ENCODE data around the gene STAT6. TPM values are rescaled to one million over a fixed set of nuclear protein-coding genes. Genes with fewer than 3 reads are reported as not detected.
"Not testable (repeated sequence)": the region's sequence is repeated elsewhere in the genome, so short reads cannot be mapped to it uniquely, and the experiment has no call there.

The STAT6 gene
- total RNA-seq, 8 experiments from 2014 or later: 1.6 to 126 (median 13.3) TPM

DNA sequence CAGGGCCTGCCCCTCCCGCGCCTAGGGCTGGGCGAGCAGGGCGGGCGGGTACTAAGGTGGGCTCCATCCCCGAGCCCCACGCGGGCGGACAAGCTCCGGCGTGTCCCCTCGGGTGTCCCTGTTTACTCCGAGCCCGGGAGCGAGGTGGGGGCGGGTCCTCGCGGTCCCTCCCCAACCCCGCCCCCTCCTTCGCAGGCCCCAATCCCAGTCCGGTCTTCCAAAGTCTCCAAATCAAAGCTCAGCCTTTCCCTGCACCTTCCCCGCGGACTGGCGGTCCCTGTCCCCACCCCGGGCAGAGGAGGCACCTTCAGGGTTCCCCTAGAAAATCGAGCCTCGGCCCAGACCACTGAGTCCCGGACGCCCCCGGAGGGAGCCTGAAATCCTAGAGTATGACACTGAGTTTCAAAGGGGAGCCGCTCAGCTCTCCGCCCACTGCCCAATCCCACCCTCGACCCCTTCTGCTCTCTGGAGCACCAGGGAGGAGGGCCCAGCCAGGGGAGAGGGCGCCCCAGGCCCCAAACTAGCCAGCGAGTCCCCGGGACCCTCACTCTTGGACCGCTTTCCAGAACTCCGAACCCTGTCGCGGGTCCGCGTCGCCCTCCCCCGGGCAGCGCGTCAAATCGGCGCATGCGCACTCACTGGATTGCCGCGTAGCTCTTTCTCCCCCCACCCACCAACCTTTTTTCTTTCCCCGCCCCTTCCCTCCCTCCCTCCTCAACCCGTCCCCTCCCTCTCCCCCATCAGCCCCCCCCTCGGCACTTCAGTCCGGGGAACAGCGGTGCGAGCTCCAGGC lies 16.8 kb upstream of the STAT6 start, which contains the start of gene LRP1:
Gene LRP1, plus strand, starts transcription at position 758 of the 793 bp plus-strand sequence. CDS start 482 bp downstream, outside the sequence.
- ATAC-seq (replicated peaks in 6 of 8): peak; percentile 55 to 83 (median 66)
- peaks cover 37 to 39% of the 10 kb centered on the region in 2 donors for H3K4me1 ChIP-seq (replicated peaks in 1 of 2)
- peak within 1 kb of the TSS; percentile 87 to 91 for H3K27ac ChIP-seq
- H3K4me3 ChIP-seq: peak within 1 kb of the TSS; percentile 83 to 97 (median 89)
- WGBS, 10 experiments: 0% methylated on average over 4 of the region's 57 CpGs; no CpG with 5 or more reads in 9 of the 10 experiments
- in situ Hi-C loops (cut with MboI; ENCODE audit: low pct_unique_long_range_greater_than_20kb in 2 of 9, low sequenced_read_pairs in 9 of 9, unreplicated experiment in 9 of 9): loop anchor here in 3 of 9 experiments (10.0 kb wide), 2 partner anchors 47 to 57 kb away; no protein-coding TSS in a partner anchor

DNA sequence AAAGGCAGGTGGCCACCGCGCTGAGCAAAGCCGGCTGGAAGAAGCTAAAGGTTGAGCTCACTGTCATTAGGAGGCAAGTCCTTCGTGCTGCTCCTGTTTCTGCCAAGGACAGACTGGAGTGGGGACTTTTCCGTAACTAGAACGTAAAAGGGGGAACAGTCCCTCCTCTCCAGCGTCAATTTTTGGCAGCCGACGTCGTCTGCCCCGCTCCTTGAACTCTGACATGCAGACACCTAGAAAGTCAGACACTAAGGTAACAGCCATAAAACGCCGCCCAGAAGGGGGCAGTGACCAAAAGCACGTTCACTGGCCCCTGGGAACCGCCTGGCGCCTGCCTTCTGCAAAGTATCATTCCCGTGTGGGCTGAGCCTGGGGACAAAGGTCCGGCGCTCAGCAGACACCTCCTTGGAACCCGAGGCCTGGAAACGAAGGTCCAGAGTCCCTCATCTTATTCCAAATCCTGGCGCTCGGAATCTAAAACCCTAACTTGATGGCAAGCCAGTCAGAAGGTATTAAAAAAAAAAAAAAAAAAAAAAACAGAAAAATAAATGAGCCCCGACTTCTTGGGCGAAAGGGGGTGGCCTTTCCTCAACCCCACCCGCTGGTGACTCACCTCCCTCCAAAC lies 16.1 kb upstream of the STAT6 start:
- H3K4me1 ChIP-seq (replicated peaks in 1 of 2): peaks cover 30 to 32% of the 10 kb centered on the region in 2 donors
- ATAC-seq (replicated peaks in 6 of 8): peak; percentile 26 to 53 (median 42)
- in situ Hi-C loops (cut with MboI; ENCODE audit: low pct_unique_long_range_greater_than_20kb in 2 of 9, low sequenced_read_pairs in 9 of 9, unreplicated experiment in 9 of 9): loop anchor here in 3 of 9 experiments (10.0 kb wide), 2 partner anchors 48 to 58 kb away; no protein-coding TSS in a partner anchor
- H3K4me3 ChIP-seq: peak overlapping the region; percentile 83 to 97 (median 89)
- H3K27ac ChIP-seq: peak overlapping the region; percentile 87 to 91
- 0 to 53% (median 9%) methylated on average over 2 to 15 of the region's 26 CpGs; no CpG with 5 or more reads in 1 of the 10 experiments for WGBS, 10 experiments

DNA sequence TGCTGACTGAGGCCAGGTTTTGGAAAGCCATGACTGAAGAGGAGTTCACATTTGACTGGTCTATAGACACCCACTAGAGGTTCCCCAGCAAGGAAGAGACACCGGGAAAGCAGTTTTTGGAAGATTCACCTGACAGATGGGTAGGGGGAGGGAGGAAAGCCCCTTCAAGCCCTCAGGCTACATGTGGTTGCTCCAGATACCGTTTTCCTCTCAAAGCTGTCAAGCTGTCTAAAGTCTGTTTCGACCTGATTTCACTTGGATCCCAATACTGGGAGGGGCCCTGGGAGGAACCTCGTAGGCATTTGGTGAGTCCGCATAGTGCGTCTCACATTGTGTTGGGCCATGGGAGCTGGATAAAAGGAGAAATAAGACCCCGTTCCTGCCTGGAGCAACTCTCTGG lies 15.4 kb upstream of the STAT6 start:
- H3K4me1 ChIP-seq (replicated peaks in 1 of 2): peaks cover 23 to 25% of the 10 kb centered on the region in 2 donors
- ATAC-seq (replicated peaks in 6 of 8): no peak
- in situ Hi-C loops (cut with MboI; ENCODE audit: low pct_unique_long_range_greater_than_20kb in 2 of 9, low sequenced_read_pairs in 9 of 9, unreplicated experiment in 9 of 9): loop anchor here in 3 of 9 experiments (10.0 kb wide), 2 partner anchors 48 to 58 kb away; no protein-coding TSS in a partner anchor
- H3K4me3 ChIP-seq: no peak overlapping the region
- no peak overlapping the region for H3K27ac ChIP-seq
- WGBS, 10 experiments: 35 to 71% (median 60%) methylated on average over 1 to 6 of the region's 7 CpGs; no CpG with 5 or more reads in 1 of the 10 experiments

DNA sequence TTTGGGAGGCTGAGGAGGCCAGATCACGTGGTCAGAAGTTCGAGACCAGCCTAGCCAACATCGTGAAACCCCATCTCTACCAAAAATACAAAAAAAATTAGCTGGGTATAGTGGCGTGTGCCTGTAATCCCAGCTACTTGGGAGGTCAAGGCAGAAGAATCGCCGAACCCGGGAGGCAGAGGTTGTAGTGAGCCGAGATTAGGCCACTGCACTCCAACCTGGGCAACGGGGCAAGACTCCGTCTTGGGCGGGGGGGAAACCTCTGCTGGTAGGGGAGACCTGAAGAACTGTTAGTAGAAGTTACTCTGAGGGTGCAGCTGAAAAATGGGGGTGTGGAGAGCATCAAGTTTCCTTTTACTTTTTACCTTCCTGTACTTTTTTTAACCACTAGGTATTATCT lies 14.9 kb upstream of the STAT6 start:
- in situ Hi-C loops (cut with MboI; ENCODE audit: low pct_unique_long_range_greater_than_20kb in 2 of 9, low sequenced_read_pairs in 9 of 9, unreplicated experiment in 9 of 9): loop anchor here in 3 of 9 experiments (10.0 kb wide), 2 partner anchors 49 to 59 kb away; no protein-coding TSS in a partner anchor
- H3K4me3 ChIP-seq: no peak overlapping the region
- peaks cover 18 to 20% of the 10 kb centered on the region in 2 donors for H3K4me1 ChIP-seq (replicated peaks in 1 of 2)
- H3K27ac ChIP-seq: no peak overlapping the region
- no peak for ATAC-seq (replicated peaks in 6 of 8)
- WGBS, 10 experiments: 76 to 100% (median 92%) methylated on average over 1 to 10 of the region's 11 CpGs; no CpG with 5 or more reads in 4 of the 10 experiments

DNA sequence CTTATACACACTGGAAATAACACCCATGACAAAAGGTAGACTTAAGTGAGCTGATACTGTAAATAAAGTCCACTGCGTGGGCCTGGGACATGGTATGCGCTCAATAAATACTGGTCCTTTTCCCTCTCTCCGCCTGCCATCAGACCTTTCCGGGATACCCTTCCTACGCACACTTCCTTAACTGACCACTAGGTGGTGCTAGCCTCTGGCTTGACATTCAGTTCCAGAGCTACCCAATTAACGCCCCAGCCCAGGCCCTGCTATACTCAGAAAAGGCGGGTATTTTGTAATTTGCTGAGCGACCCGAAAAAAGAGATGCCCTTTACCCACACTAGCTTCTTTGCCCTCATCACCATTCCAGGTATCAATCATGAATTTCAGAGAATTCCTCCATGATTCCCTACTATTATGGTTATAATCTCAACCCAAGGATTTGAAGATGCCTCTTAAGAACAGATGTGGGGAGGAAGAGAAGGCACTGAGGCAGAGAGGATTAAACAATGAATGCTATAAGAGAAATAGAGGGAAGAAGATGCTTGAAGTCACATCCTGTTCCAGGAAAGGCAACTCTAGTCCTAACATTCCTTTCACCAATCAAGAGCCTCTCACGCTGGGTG lies 13.2 kb upstream of the STAT6 start:
- peaks cover 5 to 6% of the 10 kb centered on the region in 2 donors for H3K4me1 ChIP-seq (replicated peaks in 1 of 2)
- ATAC-seq (replicated peaks in 6 of 8): peak in 3 of 8 experiments; percentile 11 to 43 (median 12)
- in situ Hi-C loops (cut with MboI; ENCODE audit: low pct_unique_long_range_greater_than_20kb in 2 of 9, low sequenced_read_pairs in 9 of 9, unreplicated experiment in 9 of 9): loop anchor here in 3 of 9 experiments (10.0 kb wide), 2 partner anchors 50 to 60 kb away; no protein-coding TSS in a partner anchor
- 0 to 33% (median 20%) methylated on average over 1 to 7 of the region's 10 CpGs; no CpG with 5 or more reads in 5 of the 10 experiments for WGBS, 10 experiments
- no peak overlapping the region for H3K4me3 ChIP-seq
- H3K27ac ChIP-seq: no peak overlapping the region

DNA sequence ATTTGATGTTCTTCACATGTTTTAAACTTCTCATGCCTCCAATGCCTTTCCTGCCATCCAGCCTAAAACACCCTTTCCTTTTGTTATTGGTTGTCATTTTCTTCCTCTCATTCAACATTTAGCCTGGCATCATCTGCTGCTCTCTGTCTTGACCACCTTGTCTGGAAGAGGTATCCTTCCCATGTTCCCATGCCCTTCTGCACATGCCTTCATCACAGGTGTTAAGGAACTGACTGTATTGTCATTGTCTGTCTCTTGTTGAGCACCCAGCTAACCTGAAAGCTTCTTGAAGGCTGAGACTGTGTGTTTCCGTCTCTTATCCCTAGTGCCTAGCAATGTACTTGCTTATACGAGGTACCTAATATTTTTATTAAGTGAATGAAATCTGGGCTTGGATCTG lies 12.7 kb upstream of the STAT6 start:
- Histone ChIP-seq H3K4me3 (no peak overlapping the region), H3K4me1 (replicated peaks in 1 of 2) (peaks cover 5 to 6% of the 10 kb centered on the region in 2 donors), H3K27ac (no peak overlapping the region)
- no peak for ATAC-seq (replicated peaks in 6 of 8)
- in situ Hi-C loops (cut with MboI; ENCODE audit: low pct_unique_long_range_greater_than_20kb in 2 of 9, low sequenced_read_pairs in 9 of 9, unreplicated experiment in 9 of 9): loop anchor here in 3 of 9 experiments (10.0 kb wide), 2 partner anchors 51 to 61 kb away; no protein-coding TSS in a partner anchor
- 0 to 80% (median 50%) methylated on average over 1 to 2 of the region's 2 CpGs; no CpG with 5 or more reads in 3 of the 10 experiments for WGBS, 10 experiments

DNA sequence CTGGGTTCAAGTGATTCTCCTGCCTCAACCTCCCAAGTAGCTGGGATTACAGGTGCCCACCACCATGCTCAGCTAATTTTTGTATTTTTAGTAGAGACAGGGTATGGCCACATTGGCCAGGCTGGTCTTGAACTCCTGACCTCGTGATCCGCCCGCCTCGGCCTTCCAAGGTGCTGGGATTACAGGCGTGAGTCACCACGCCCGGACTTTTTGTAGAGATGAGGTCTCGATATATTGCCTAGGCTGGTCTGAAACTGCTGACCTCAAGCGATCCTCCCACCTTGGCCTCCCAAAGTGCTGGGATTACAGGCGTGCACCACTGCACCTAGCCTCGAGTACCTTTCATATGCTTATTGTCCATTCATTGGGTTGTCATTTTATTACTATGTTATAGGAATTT lies 9.6 kb upstream of the STAT6 start:
- not testable (repeated sequence) for H3K4me1 ChIP-seq (replicated peaks in 1 of 2); H3K4me3 ChIP-seq; ATAC-seq (replicated peaks in 6 of 8); H3K27ac ChIP-seq
- in situ Hi-C loops (cut with MboI; ENCODE audit: low pct_unique_long_range_greater_than_20kb in 2 of 9, low sequenced_read_pairs in 9 of 9, unreplicated experiment in 9 of 9): loop anchor here in 3 of 9 experiments (10.0 kb wide), 2 partner anchors 54 to 64 kb away; no protein-coding TSS in a partner anchor
- 20 to 100% (median 88%) methylated on average over 1 to 10 of the region's 11 CpGs for WGBS, 10 experiments

DNA sequence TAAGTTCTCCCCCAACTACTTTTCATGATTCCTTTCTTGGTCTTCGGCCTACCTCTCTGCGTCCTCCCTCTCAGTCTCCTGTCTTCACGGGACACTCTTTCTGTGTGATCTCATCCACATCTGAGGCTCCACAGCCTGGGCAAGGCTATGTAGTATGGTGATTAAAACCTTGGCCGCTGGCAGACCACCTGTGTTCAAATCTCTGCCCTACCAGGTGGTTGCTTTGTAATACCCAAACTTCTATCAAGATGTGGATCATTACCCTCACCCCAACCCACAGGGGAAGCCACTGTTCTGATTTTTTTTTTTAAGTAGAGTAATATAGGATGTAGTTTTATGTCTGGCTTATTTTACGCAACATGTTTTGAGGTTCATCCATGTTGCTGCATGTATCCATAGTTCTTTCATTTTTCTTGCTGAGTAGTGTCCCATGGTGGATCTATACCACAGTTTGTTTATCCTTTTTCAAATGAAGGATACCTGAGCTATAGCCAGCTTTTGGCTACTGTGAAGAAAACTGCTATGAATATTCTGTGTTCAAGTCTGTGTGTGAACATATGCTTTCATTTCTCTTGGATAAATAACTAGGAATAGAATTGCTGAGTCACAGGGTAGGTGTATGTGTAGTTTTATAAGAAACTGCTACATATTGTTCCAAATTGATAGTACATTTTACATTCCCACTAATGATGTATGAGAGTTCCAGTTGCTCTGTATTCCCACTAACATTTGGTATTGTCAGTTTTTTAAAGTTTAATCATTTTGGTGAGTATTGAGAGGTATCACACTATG lies 8.3 kb upstream of the STAT6 start:
- in situ Hi-C loops (cut with MboI; ENCODE audit: low pct_unique_long_range_greater_than_20kb in 2 of 9, low sequenced_read_pairs in 9 of 9, unreplicated experiment in 9 of 9): loop anchor here in 3 of 9 experiments (10.0 kb wide), 2 partner anchors 55 to 65 kb away; no protein-coding TSS in a partner anchor
- no peak overlapping the region for H3K27ac ChIP-seq
- peak in 2 of 8 experiments; percentile 46 to 58 for ATAC-seq (replicated peaks in 6 of 8)

DNA sequence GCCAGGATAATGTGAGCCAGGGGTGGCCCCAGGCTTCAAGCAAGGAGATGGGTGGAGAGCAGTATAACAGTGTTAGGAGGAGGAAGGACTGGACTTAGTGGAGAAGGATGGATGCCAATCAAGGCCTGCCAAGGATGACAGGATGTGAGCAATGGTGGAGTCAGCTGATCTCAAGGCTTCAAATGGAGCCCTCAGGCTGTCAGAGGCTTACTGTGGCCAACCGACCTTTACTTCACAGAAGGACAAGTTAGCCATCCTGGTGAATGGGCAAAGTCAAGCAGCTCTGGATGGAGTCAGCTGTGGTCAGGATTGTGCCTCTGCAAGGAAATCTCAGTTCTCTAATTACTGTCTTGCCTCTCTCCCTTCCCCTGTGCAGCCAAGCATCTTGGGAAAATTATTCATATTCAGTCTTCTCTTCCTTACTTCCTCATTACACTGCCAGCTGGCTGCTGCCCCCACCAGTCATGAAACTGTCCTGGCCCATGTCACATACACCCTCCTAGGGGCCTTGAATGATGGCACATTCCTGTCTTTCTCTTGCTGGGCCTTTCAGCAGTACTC lies 7.6 kb upstream of the STAT6 start:
- in situ Hi-C loops (cut with MboI; ENCODE audit: low pct_unique_long_range_greater_than_20kb in 2 of 9, low sequenced_read_pairs in 9 of 9, unreplicated experiment in 9 of 9): no loop called here
- no peaks in the 10 kb centered on the region for H3K4me1 ChIP-seq (replicated peaks in 1 of 2)
- ATAC-seq (replicated peaks in 6 of 8): peak in 4 of 8 experiments; percentile 16 to 58 (median 40)
- no peak overlapping the region for H3K27ac ChIP-seq
- H3K4me3 ChIP-seq: no peak overlapping the region
- WGBS, 10 experiments: 50 to 80% (median 63%) methylated on average over 1 of the region's 1 CpG; no CpG with 5 or more reads in 5 of the 10 experiments

More for the DNA sequence above, 8.3 kb upstream of the STAT6 start:
- Histone ChIP-seq H3K4me3 (no peak overlapping the region), H3K4me1 (replicated peaks in 1 of 2) (no peaks in the 10 kb centered on the region)
- WGBS, 10 experiments: 64 to 100% (median 93%) methylated on average over 1 to 4 of the region's 5 CpGs

DNA sequence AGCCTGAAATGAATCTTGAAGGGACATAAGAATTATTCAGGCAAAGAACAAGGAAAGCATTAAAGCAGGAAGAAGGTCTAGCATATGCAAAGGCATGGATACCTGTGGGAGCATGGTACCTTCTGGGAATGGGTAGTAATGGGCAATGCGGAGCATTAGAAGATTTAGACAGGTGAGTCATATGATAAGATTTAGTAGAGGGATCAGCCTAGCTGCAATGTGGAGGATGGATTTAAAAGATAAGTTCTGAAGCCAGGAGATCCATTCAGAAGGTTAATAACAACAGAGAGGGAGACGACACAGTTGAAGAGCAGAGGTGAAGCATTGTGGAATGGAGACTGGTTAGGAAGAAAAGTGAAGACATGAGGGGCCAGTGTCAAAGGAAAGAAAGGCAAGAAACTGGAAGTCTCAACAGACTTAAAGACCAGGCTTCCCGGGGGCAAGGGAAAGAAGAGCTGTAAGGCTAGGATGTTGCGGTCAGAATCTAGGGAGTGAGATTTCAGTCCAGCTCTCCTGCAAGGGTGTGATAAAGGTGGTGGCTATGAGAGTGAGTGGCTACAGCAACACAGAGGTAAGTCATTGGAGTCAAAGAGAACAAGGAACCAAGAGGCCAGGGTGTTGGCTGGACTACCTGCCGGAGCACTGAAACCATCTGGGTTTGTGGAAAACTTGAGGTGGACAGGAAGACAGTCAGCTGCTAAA lies 5.6 kb upstream of the STAT6 start:
- in situ Hi-C loops (cut with MboI; ENCODE audit: low pct_unique_long_range_greater_than_20kb in 2 of 9, low sequenced_read_pairs in 9 of 9, unreplicated experiment in 9 of 9): no loop called here
- 20 to 100% (median 80%) methylated on average over 1 to 5 of the region's 5 CpGs; no CpG with 5 or more reads in 1 of the 10 experiments for WGBS, 10 experiments
- no peak for ATAC-seq (replicated peaks in 6 of 8)
- Histone ChIP-seq H3K27ac (no peak overlapping the region), H3K4me1 (replicated peaks in 1 of 2) (peaks cover 3 to 5% of the 10 kb centered on the region in 2 donors), H3K4me3 (no peak overlapping the region)

Measured in motor neuron (in vitro differentiated cells).